Neuron (in vitro differentiated cells): Measurements from ENCODE around the gene ACVR1.

Experiments used
- H2AFZ ChIP-seq: one replicate; pipeline ENCODE4 v1.6.1; 2013; ENCODE audit warnings: low read depth, mild to moderate bottlenecking, inconsistent platforms, low read length, moderate library complexity
- H3K27me3 ChIP-seq: one replicate; pipeline ENCODE4 v1.6.1; 2013; ENCODE audit warnings: low read length; ENCODE audit not compliant: insufficient read depth
- H3K36me3 ChIP-seq: one replicate; pipeline ENCODE4 v1.6.1; 2013; ENCODE audit warnings: low read length; ENCODE audit not compliant: insufficient read depth
- H3K4me1 ChIP-seq: one replicate; pipeline ENCODE4 v1.6.1; 2013; ENCODE audit warnings: low read length; ENCODE audit not compliant: insufficient read depth
- H3K4me3 ChIP-seq: 2 replicates; pipeline ENCODE4 v1.5.1; 2013; ENCODE audit warnings: mild to moderate bottlenecking, low read length, moderate library complexity
- H3K9me3 ChIP-seq: one replicate; pipeline ENCODE4 v1.6.1; 2013; ENCODE audit warnings: low read length

The ACVR1 gene

DNA sequence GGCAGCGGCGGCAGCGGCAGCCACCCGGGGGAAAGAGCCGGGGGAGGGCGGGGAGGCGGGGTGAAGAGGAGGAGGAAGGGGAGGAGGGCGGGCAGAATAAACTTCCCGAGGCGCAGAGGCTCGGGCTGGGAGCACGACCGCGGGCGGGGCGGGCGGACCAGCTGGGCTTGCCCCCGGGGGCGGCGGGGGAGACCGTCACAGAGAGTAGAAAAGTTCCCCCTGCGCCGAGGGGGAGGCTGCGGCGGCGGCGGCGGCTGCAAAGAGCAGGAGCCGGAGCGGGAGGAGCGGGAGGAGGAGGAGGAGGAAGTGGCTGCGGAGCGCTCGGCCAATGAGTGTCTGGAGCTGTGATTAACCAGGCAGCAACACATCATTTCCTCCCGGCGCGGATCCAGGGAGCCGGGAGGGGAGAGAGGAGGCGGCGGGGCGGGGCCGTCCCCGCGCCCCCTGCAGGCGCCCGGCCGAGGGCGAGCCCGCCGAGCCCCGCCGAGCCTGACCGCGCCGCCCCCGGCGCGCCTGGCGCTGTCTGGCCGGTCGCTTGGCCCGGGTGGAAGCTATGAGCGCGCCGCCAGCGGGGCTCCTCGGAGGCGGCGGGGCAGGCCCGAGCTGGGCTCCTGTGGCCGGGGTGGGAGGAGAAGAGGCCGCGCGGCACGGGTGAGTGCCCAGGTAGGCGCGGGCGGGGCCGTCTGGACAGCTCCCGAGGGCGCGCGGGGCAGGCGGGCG lies at the start of gene ACVR1:
Gene ACVR1, minus strand, starts transcription at position 265 of the 720 bp plus-strand sequence. CDS start 76,837 bp downstream, outside the sequence.
- Histone ChIP-seq H3K27me3 (no peaks in the 10 kb centered on the region), H3K9me3 (no peaks in the 10 kb centered on the region), H3K4me1 (peaks cover 11% of the 10 kb centered on the region), H2AFZ (peak within 1 kb of the TSS; percentile 50), H3K36me3 (no peaks in the 10 kb centered on the region), H3K4me3 (peak within 1 kb of the TSS; percentile 77)

DNA sequence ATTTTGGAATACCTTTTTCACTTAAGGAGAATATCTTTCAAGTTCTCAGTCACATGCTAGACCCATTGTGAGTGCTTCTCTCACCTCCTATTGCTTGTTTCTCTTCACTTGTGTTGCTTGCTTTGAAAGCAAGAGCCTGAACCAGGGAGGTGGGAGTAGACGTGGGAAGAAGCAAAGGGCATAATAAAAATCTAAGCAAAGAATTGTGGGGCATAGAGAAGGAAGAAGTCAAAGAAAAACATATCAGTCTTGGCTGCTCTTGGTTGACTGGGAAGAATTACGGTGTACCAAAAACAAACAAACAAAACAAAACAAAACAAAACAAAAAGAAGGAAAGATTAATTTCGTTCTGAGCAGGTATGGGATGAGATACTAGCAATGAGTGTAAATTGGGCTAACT lies 48.9 kb upstream of the ACVR1 start:
- Histone ChIP-seq H2AFZ (no peak overlapping the region), H3K27me3 (peaks cover 56% of the 10 kb centered on the region), H3K9me3 (peaks cover 7% of the 10 kb centered on the region), H3K4me1 (no peaks in the 10 kb centered on the region), H3K4me3 (no peak overlapping the region), H3K36me3 (no peaks in the 10 kb centered on the region)

DNA sequence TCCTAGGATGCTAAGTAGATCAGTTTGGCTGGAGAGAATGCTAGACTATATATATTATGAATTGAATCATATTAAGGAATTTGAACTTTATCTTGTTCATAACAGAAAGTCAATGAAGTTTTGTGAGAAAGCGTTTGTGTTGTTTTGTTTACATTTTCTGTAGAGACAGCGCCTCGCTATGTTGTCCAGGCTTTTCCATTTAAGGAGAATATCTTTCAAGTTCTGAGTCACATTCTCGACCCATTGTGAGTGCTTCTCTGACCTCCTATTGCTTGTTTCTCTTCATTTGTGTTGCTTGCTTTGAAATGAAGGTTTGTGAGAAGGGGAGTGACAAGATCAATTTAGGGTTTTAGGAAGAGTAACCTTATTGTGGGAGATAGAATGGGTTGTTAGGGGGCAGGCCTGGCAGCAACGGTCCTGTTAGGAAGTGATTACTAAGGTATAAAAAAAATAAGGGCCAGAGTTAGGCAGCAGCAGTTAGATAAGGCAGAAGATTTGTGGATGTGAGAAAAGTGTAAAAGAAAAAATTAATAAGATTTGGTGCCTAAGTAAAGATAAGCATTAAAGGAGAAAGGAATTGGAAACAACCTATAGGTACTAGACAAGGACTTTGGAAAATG lies 47.6 kb upstream of the ACVR1 start:
- Histone ChIP-seq H3K4me3 (no peak overlapping the region), H3K4me1 (no peaks in the 10 kb centered on the region), H2AFZ (no peak overlapping the region), H3K9me3 (no peaks in the 10 kb centered on the region), H3K36me3 (no peaks in the 10 kb centered on the region), H3K27me3 (peaks cover 52% of the 10 kb centered on the region)

DNA sequence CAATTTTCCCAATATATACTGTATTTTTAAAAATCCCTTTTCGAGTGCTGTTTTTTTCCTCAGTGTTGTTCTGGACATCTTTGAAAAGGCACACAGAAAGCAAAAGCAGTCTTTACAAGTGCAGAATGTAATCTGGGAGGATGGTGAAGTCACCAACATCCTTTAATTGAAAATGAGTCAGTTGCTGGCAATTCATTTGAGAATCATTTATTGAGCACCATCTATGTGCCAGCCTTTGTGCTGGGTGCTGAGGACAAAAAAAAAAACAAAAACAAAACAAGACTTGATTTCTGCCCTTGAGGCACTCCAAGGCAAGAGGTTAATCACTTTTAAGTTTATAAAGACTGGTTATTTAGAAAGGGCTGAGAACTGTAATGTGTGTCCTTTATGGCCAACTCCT lies 46.7 kb upstream of the ACVR1 start:
- H3K9me3 ChIP-seq, result no peaks in the 10 kb centered on the region
- no peak overlapping the region for H2AFZ ChIP-seq
- H3K27me3 ChIP-seq, result peaks cover 51% of the 10 kb centered on the region
- no peaks in the 10 kb centered on the region for H3K4me1 ChIP-seq
- H3K4me3 ChIP-seq, result no peak overlapping the region
- no peaks in the 10 kb centered on the region for H3K36me3 ChIP-seq

- H3K27me3 ChIP-seq, result peaks cover 51% of the 10 kb centered on the region
- no peaks in the 10 kb centered on the region for H3K9me3 ChIP-seq
- no peak overlapping the region for H3K4me3 ChIP-seq
- no peaks in the 10 kb centered on the region for H3K4me1 ChIP-seq
- no peaks in the 10 kb centered on the region for H3K36me3 ChIP-seq
- no peak overlapping the region for H2AFZ ChIP-seq
Observed at GRCh38 chr2:157922336-157922735, 46.2 kb upstream of the ACVR1 start.

DNA sequence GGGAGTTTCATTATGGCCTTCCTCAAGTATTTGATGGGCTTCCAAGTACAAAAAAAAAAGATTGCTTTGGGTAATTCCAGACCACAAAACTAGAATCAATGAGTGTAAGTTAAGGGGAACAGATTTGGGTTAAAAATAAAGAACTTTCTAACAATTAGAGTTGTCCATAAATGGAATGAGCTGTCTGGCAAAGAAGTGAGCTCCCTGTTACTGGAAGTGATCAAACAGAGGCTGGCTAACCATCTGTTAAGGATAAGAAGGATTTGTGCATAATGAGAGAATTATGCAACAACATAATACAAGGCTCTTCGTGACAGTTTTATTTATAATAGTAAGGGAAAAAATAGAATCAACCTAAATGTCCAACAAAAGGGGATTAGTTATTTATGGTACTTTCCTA lies 44.6 kb upstream of the ACVR1 start:
- no peaks in the 10 kb centered on the region for H3K36me3 ChIP-seq
- H2AFZ ChIP-seq, result no peak overlapping the region
- H3K27me3 ChIP-seq, result peaks cover 48% of the 10 kb centered on the region
- H3K4me3 ChIP-seq, result no peak overlapping the region
- no peaks in the 10 kb centered on the region for H3K9me3 ChIP-seq
- no peaks in the 10 kb centered on the region for H3K4me1 ChIP-seq

- no peaks in the 10 kb centered on the region for H3K36me3 ChIP-seq
- no peaks in the 10 kb centered on the region for H3K4me1 ChIP-seq
- H2AFZ ChIP-seq, result no peak overlapping the region
- H3K4me3 ChIP-seq, result no peak overlapping the region
- H3K27me3 ChIP-seq, result peaks cover 35% of the 10 kb centered on the region
- H3K9me3 ChIP-seq, result no peaks in the 10 kb centered on the region
Observed at GRCh38 chr2:157919181-157919580, 43.1 kb upstream of the ACVR1 start.

DNA sequence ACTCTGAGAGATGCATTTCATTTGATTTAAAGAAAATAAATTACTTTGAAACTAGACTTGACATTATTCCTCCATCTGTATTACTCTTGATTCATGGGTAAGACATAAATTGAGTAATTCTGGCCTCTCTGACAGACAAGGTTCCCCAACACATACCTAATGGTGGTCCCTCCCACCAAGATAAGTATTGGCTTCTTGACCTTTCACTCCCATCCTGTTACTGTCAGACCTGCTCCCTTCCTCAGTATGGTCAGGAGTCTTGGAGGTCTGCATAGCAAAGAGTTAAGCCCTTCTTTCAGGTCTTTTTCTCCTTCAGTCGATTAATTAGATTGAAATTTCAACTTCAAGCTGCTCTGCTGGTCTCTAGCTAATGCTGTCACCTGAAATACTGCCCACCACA lies 42.2 kb upstream of the ACVR1 start:
- H3K4me3 ChIP-seq, result no peak overlapping the region
- H3K36me3 ChIP-seq, result no peaks in the 10 kb centered on the region
- no peak overlapping the region for H2AFZ ChIP-seq
- H3K9me3 ChIP-seq, result no peaks in the 10 kb centered on the region
- peaks cover 27% of the 10 kb centered on the region for H3K27me3 ChIP-seq
- no peaks in the 10 kb centered on the region for H3K4me1 ChIP-seq

- peaks cover 6% of the 10 kb centered on the region for H3K27me3 ChIP-seq
Observed at GRCh38 chr2:157911750-157912149, 35.6 kb upstream of the ACVR1 start.

GRCh38 chr2:157911246-157911645 lies 35.1 kb upstream of the ACVR1 start:
- no peak overlapping the region for H3K4me3 ChIP-seq
- H2AFZ ChIP-seq, result no peak overlapping the region
- peaks cover 3% of the 10 kb centered on the region for H3K4me1 ChIP-seq
- no peaks in the 10 kb centered on the region for H3K9me3 ChIP-seq
- peaks cover 6% of the 10 kb centered on the region for H3K27me3 ChIP-seq
- no peaks in the 10 kb centered on the region for H3K36me3 ChIP-seq

More at GRCh38 chr2:157911750-157912149, 35.6 kb upstream of the ACVR1 start:
- Histone ChIP-seq H3K4me1 (peaks cover 3% of the 10 kb centered on the region), H2AFZ (no peak overlapping the region), H3K36me3 (no peaks in the 10 kb centered on the region), H3K9me3 (no peaks in the 10 kb centered on the region), H3K4me3 (no peak overlapping the region)

GRCh38 chr2:157905092-157905491 lies 29.0 kb upstream of the ACVR1 start:
- Histone ChIP-seq H3K4me3 (no peak overlapping the region), H3K27me3 (peaks cover 4% of the 10 kb centered on the region), H2AFZ (no peak overlapping the region), H3K4me1 (no peaks in the 10 kb centered on the region), H3K9me3 (no peaks in the 10 kb centered on the region), H3K36me3 (no peaks in the 10 kb centered on the region)

GRCh38 chr2:157903626-157904025 lies 27.5 kb upstream of the ACVR1 start:
- no peaks in the 10 kb centered on the region for H3K9me3 ChIP-seq
- peaks cover 4% of the 10 kb centered on the region for H3K27me3 ChIP-seq
- H3K4me3 ChIP-seq, result no peak overlapping the region
- H3K4me1 ChIP-seq, result no peaks in the 10 kb centered on the region
- H2AFZ ChIP-seq, result no peak overlapping the region
- H3K36me3 ChIP-seq, result no peaks in the 10 kb centered on the region

DNA sequence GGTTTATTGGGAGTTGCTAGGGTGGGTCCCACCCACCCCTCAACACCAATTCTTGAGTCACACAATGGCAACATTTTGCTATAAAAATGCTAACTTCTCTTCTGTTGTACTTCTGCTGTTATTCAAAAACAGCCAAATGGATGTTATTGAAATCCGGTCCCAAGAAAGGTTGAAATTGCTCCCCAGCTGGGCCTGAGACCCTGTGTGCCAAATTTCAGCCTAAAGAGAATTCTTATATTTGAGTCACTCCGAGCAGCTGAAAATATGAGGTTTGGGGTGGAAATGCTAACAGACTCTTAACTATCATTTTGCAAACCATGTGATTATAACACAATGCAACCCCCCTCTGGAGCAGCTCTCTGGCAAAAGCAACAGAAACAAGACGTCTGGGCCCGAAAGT lies 27.0 kb upstream of the ACVR1 start:
- H3K4me3 ChIP-seq, result no peak overlapping the region
- no peaks in the 10 kb centered on the region for H3K9me3 ChIP-seq
- no peak overlapping the region for H2AFZ ChIP-seq
- H3K27me3 ChIP-seq, result peaks cover 4% of the 10 kb centered on the region
- H3K36me3 ChIP-seq, result no peaks in the 10 kb centered on the region
- H3K4me1 ChIP-seq, result no peaks in the 10 kb centered on the region
